Ishikawa (cell line): ENCODE data around the gene GPR61.
A peak's percentile ranks its signal among the peaks of the same experiment; 100 is the strongest.

ENCODE experiments used
- CEBPB ChIP-seq: IDR thresholded peaks from 2 replicates; pipeline ENCODE4 v1.6.1; 2012
- CREB1 ChIP-seq: IDR thresholded peaks from 2 replicates; pipeline ENCODE4 v1.6.1; 2012; ENCODE audit warnings: low read depth
- EGR1 ChIP-seq: IDR thresholded peaks from 2 replicates; pipeline ENCODE4 v1.6.1; 2012
- EP300 ChIP-seq: IDR thresholded peaks from 2 replicates; pipeline ENCODE4 v1.6.1; 2012; ENCODE audit warnings: borderline replicate concordance
- FOXM1 ChIP-seq: IDR thresholded peaks from 2 replicates; pipeline ENCODE4 v1.6.1; 2012; ENCODE audit warnings: low read depth, borderline replicate concordance
- MAX ChIP-seq: IDR thresholded peaks from 2 replicates; pipeline ENCODE4 v1.6.1; 2012
- NFIC ChIP-seq: IDR thresholded peaks from 2 replicates; pipeline ENCODE4 v1.6.1; 2012
- RAD21 ChIP-seq: IDR thresholded peaks from 2 replicates; pipeline ENCODE4 v1.6.1; 2012; ENCODE audit warnings: low read depth
- REST ChIP-seq: IDR thresholded peaks from 2 replicates; pipeline ENCODE4 v1.6.1; 2012; ENCODE audit warnings: low read depth, mild to moderate bottlenecking
- TAF1 ChIP-seq: IDR thresholded peaks from 2 replicates; pipeline ENCODE4 v1.6.1; 2012; ENCODE audit warnings: low read depth, mild to moderate bottlenecking
- TCF12 ChIP-seq: IDR thresholded peaks from 2 replicates; pipeline ENCODE4 v1.6.1; 2012; ENCODE audit warnings: low read depth
- TEAD4 ChIP-seq: IDR thresholded peaks from 2 replicates; pipeline ENCODE4 v1.6.1; 2012
- USF1 ChIP-seq: IDR thresholded peaks from 2 replicates; pipeline ENCODE4 v1.6.1; 2012
- YY1 ChIP-seq: IDR thresholded peaks from 2 replicates; pipeline ENCODE4 v1.6.1; 2012; ENCODE audit warnings: low read depth
- ZBTB7A ChIP-seq: IDR thresholded peaks from 2 replicates; pipeline ENCODE4 v1.6.1; 2012; ENCODE audit warnings: low read depth

Gene GPR61

GRCh38 chr1:109527846-109528695 lies 11.6 kb upstream of the GPR61 start:
- no peak for TF ChIP-seq CREB1
- TF ChIP-seq TCF12, result no peak
- no peak for TF ChIP-seq USF1

DNA sequence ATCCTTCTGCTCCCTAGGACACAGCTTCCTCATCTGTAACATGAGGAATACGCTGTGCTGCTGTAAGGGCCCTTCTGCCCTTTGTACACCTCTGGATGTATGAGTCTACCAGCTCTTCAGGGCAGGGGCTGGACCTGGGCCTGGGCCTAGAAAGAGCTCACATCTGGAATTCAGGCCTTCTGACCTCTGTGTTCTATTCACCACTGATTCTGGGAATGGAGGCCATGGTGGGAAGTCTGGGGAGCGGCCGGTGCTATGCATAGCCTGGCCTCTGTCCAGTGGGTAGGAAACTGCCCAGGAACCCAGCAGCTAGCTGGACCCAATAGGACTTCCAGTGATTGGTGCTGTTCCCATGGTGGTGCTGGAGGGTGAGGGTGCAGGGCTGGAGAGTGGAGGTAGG lies 11.0 kb upstream of the GPR61 start:
- no peak for TF ChIP-seq TEAD4
- TF ChIP-seq FOXM1, result no peak
- no peak for TF ChIP-seq CREB1
- no peak for TF ChIP-seq NFIC
- no peak for TF ChIP-seq EP300
- no peak for TF ChIP-seq USF1
- no peak for TF ChIP-seq YY1

DNA sequence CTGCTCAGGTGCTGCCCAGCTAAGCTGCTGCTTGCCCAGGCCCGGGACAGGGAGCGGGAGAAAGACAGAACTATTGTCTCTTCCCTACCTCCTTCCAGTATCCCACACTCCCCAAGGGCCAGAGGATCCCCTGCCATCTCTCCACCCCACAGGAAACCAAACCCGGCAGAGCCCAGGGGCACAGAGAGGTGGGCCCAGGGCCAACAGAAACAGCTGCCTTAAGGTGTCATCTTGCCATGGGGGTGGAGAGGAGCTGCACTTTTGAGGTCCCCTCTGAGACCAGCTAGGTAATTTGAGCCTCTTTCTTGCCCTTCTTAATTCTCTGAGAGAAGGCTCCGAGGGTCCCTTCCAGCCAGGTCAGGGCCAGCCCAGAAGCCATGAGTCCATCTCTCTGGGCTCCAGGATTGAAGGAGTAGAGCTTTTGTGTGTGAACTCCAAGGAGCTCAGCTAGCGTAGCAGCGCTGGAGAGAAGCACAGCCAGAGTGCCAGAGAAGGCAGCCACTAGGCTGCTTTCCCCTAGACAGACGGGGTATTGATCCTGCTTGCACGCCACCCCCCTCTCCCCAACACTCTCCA lies 9.7 kb upstream of the GPR61 start:
- no peak for TF ChIP-seq REST
- TF ChIP-seq NFIC, result peak; percentile 30; the same call in 1 of the 2 replicates

DNA sequence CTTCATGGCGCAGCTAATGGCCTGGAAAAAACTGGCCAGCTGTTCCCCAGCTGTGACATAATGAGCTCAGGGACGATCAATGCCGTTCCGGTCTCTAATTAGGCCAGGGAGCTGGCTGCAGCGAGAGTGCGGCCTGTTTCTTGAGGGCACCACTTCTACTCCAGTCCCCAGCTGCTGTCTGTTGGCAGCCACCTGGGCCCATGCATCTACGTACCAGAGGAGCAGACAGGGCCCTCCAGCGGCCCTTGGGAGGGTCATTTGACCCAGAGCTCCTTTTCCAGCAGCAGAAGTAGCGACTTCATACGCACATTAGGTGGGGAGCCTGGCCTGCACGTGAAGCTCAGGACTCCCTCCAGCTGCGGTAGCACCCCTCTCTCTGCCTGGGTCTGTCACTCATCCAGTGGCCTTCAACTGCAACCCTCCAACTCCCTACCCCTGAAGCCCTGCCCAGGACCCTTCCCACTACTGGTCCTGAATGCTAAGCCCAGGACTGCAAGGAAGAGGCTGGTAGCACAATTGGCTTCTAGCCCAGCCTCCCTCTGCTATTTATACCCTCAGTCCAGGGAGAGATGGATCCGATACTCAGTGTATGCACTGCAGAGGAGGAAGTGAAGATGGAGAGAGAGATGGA lies 9.1 kb upstream of the GPR61 start:
- TF ChIP-seq CREB1, result no peak
- TF ChIP-seq USF1, result no peak
- TF ChIP-seq ZBTB7A, result no peak
- no peak for TF ChIP-seq TCF12
- no peak for TF ChIP-seq REST
- no peak for TF ChIP-seq EP300
- TF ChIP-seq MAX, result no peak
- no peak for TF ChIP-seq YY1
- TF ChIP-seq FOXM1, result no peak
- TF ChIP-seq RAD21, result no peak
- no peak for TF ChIP-seq NFIC

- TF ChIP-seq RAD21 (no peak), CREB1 (no peak), NFIC (no peak), FOXM1 (no peak), TCF12 (no peak), EP300 (no peak), TAF1 (no peak), YY1 (no peak), USF1 (no peak), TEAD4 (no peak), REST (no peak), EGR1 (no peak), CEBPB (no peak)
These were observed 8.3 kb upstream of the GPR61 start for GRCh38 chr1:109531380-109531779.
